Measurements from ENCODE around the gene C17orf107.

DNA sequence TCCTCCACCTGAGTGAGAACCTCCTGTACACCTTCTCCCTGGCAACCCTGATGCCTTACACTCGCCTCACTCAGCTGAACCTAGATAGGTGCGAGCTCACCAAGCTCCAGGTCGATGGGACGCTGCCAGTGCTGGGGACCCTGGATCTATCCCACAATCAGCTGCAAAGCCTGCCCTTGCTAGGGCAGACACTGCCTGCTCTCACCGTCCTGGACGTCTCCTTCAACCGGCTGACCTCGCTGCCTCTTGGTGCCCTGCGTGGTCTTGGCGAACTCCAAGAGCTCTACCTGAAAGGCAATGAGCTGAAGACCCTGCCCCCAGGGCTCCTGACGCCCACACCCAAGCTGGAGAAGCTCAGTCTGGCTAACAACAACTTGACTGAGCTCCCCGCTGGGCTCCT is 33.4 kb downstream of the C17orf107 start:
- TF ChIP-seq, protein P1, sequence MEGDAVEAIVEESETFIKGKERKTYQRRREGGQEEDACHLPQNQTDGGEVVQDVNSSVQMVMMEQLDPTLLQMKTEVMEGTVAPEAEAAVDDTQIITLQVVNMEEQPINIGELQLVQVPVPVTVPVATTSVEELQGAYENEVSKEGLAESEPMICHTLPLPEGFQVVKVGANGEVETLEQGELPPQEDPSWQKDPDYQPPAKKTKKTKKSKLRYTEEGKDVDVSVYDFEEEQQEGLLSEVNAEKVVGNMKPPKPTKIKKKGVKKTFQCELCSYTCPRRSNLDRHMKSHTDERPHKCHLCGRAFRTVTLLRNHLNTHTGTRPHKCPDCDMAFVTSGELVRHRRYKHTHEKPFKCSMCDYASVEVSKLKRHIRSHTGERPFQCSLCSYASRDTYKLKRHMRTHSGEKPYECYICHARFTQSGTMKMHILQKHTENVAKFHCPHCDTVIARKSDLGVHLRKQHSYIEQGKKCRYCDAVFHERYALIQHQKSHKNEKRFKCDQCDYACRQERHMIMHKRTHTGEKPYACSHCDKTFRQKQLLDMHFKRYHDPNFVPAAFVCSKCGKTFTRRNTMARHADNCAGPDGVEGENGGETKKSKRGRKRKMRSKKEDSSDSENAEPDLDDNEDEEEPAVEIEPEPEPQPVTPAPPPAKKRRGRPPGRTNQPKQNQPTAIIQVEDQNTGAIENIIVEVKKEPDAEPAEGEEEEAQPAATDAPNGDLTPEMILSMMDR (conservative IDR thresholded peaks at IDR 0.05; ENCODE audit: low read depth, low read length): no peak
- no peak for TF ChIP-seq EZH2 (IDR thresholded peaks at IDR 0.05; ENCODE audit: borderline replicate concordance, low read depth, low read length, poor library complexity, severe bottlenecking)
